ENCODE results near the gene STX1B. TPM values are rescaled to one million over a fixed set of nuclear protein-coding genes. Genes with fewer than 3 reads are reported as not detected.

Gene STX1B
- total RNA-seq, 1 donor from 2014 or later = 4.9 TPM

- Mint-ChIP-seq H3K36me3 (no peaks in the 10 kb centered on the region), H3K4me1 (peaks cover 9% of the 10 kb centered on the region), H3K27me3 (ENCODE audit: low read depth) (peaks cover 49% of the 10 kb centered on the region), H3K27ac (no peak overlapping the region), H3K4me3 (no peak overlapping the region), H3K9me3 (no peaks in the 10 kb centered on the region)
- no peak for DNase-seq (ENCODE audit: low spot score in 2 of 2, unreplicated experiment in 2 of 2)
- TF ChIP-seq CTCF (IDR thresholded peaks at IDR 0.05; ENCODE audit: unreplicated experiment) = no peak
Observed at GRCh38 chr16:31006589-31006988, 3.8 kb downstream of the STX1B start.

- Mint-ChIP-seq H3K27me3 (ENCODE audit: low read depth) (peaks cover 44% of the 10 kb centered on the region), H3K4me3 (no peak overlapping the region), H3K9me3 (no peaks in the 10 kb centered on the region), H3K36me3 (no peaks in the 10 kb centered on the region), H3K4me1 (peaks cover 8% of the 10 kb centered on the region), H3K27ac (no peak overlapping the region)
- TF ChIP-seq CTCF (IDR thresholded peaks at IDR 0.05; ENCODE audit: unreplicated experiment) = no peak
- no peak for DNase-seq (ENCODE audit: low spot score in 2 of 2, unreplicated experiment in 2 of 2)
Observed at GRCh38 chr16:31006086-31006385, 4.4 kb downstream of the STX1B start.

GRCh38 chr16:31005350-31006085 is 4.9 kb downstream of the STX1B start:
- no peak for DNase-seq (ENCODE audit: low spot score in 2 of 2, unreplicated experiment in 2 of 2)

GRCh38 chr16:31004658-31005057 is 5.8 kb downstream of the STX1B start:
- peaks cover 3% of the 10 kb centered on the region for H3K4me1 Mint-ChIP-seq
- H3K27ac Mint-ChIP-seq = no peak overlapping the region
- no peak overlapping the region for H3K4me3 Mint-ChIP-seq
- H3K9me3 Mint-ChIP-seq = no peaks in the 10 kb centered on the region
- TF ChIP-seq CTCF (IDR thresholded peaks at IDR 0.05; ENCODE audit: unreplicated experiment) = no peak
- peaks cover 33% of the 10 kb centered on the region for H3K27me3 Mint-ChIP-seq (ENCODE audit: low read depth)
- no peaks in the 10 kb centered on the region for H3K36me3 Mint-ChIP-seq
- DNase-seq (ENCODE audit: low spot score in 2 of 2, unreplicated experiment in 2 of 2) = no peak

More at GRCh38 chr16:31005350-31006085, 4.9 kb downstream of the STX1B start:
- no peak overlapping the region for H3K27ac Mint-ChIP-seq
- no peak overlapping the region for H3K4me3 Mint-ChIP-seq
- H3K9me3 Mint-ChIP-seq = no peaks in the 10 kb centered on the region
- H3K27me3 Mint-ChIP-seq (ENCODE audit: low read depth) = peaks cover 39% of the 10 kb centered on the region
- TF ChIP-seq CTCF (IDR thresholded peaks at IDR 0.05; ENCODE audit: unreplicated experiment) = no peak
- H3K36me3 Mint-ChIP-seq = no peaks in the 10 kb centered on the region
- H3K4me1 Mint-ChIP-seq = peaks cover 8% of the 10 kb centered on the region

GRCh38 chr16:31003744-31004143 is 6.7 kb downstream of the STX1B start:
- peaks cover 29% of the 10 kb centered on the region for H3K27me3 Mint-ChIP-seq (ENCODE audit: low read depth)
- no peaks in the 10 kb centered on the region for H3K9me3 Mint-ChIP-seq
- no peak for TF ChIP-seq CTCF (IDR thresholded peaks at IDR 0.05; ENCODE audit: unreplicated experiment)
- DNase-seq (ENCODE audit: low spot score in 2 of 2, unreplicated experiment in 2 of 2) = no peak
- no peak overlapping the region for H3K27ac Mint-ChIP-seq
- H3K4me3 Mint-ChIP-seq = no peak overlapping the region
- H3K36me3 Mint-ChIP-seq = no peaks in the 10 kb centered on the region
- peaks cover 3% of the 10 kb centered on the region for H3K4me1 Mint-ChIP-seq

Measured in mesothelial cell of epicardium (in vitro differentiated cells).